ENCODE results near the gene NPS. TPM values are rescaled to one million over a fixed set of nuclear protein-coding genes. Genes with fewer than 3 reads are reported as not detected.

NPS gene
- total RNA-seq, 1 donor from 2014 or later, result not detected

GRCh38 chr10:127592586-127592985 is 43.5 kb downstream of the NPS start:
- H3K27me3 ChIP-seq (ENCODE audit: control insufficient read depth in 3 of 3, insufficient read depth in 3 of 3, low read length in 3 of 3), result peaks cover 0 to 3% (median 0%) of the 10 kb centered on the region in 3 donors
- H3K36me3 ChIP-seq (ENCODE audit: control insufficient read depth in 3 of 3, insufficient read depth in 3 of 3, low read length in 3 of 3), result no peaks in the 10 kb centered on the region
- no peak overlapping the region for H3K4me3 ChIP-seq (ENCODE audit: low read length in 3 of 3)
- H3K9me3 ChIP-seq (ENCODE audit: control insufficient read depth in 3 of 3, low read length in 3 of 3), result no peaks in the 10 kb centered on the region
- H3K9ac ChIP-seq (ENCODE audit: low read depth in 1 of 3, low read length in 3 of 3), result no peak overlapping the region
- H3K27ac ChIP-seq (ENCODE audit: low read depth, low read length), result no peak overlapping the region
- no peaks in the 10 kb centered on the region for H3K4me1 ChIP-seq (ENCODE audit: control insufficient read depth in 3 of 3, insufficient read depth in 3 of 3, low read length in 3 of 3)

- Histone ChIP-seq H3K4me1 (ENCODE audit: control insufficient read depth in 3 of 3, insufficient read depth in 3 of 3, low read length in 3 of 3) (no peaks in the 10 kb centered on the region), H3K27me3 (ENCODE audit: control insufficient read depth in 3 of 3, insufficient read depth in 3 of 3, low read length in 3 of 3) (no peaks in the 10 kb centered on the region), H3K4me3 (ENCODE audit: low read length in 3 of 3) (no peak overlapping the region), H3K9ac (ENCODE audit: low read depth in 1 of 3, low read length in 3 of 3) (no peak overlapping the region), H3K27ac (ENCODE audit: low read depth, low read length) (no peak overlapping the region), H3K36me3 (ENCODE audit: control insufficient read depth in 3 of 3, insufficient read depth in 3 of 3, low read length in 3 of 3) (no peaks in the 10 kb centered on the region), H3K9me3 (ENCODE audit: control insufficient read depth in 3 of 3, low read length in 3 of 3) (peaks cover 0 to 3% (median 0%) of the 10 kb centered on the region in 3 donors)
These were observed 51.4 kb downstream of the NPS start for GRCh38 chr10:127600479-127600878.

Other genes with a start within 250 kb of the NPS start
- gene FOXI2, start 187.9 kb downstream of the NPS start, total RNA-seq, result not detected

Data from skeletal muscle tissue (tissue), 4 donors.